OCI-LY3 (cell line): ENCODE data around the gene HBE1.

ENCODE experiments used
- H2AFZ ChIP-seq: fragments of 200-600, 300-600 bp; shearing (Covaris generic); 2 replicates; pipeline ENCODE4 v1.6.0; 2014; ENCODE audit warnings: antibody characterized with exemption, low read depth, low read length
- H3K27ac ChIP-seq: fragments of 200-600, 300-600 bp; sonication (generic); 2 replicates; pipeline ENCODE4 v1.5.1; 2014; ENCODE audit warnings: mild to moderate bottlenecking, low read length, moderate library complexity, mixed read lengths
- H3K27me3 ChIP-seq: fragments of 200-600, 300-600 bp; sonication (generic); 2 replicates; pipeline ENCODE4 v1.6.1; 2014; ENCODE audit warnings: low read depth, low read length, mixed read lengths
- H3K36me3 ChIP-seq: fragments of 200-600, 300-600 bp; sonication (generic); replicated peaks from 2 replicates; pipeline ENCODE3; 2014; ENCODE audit warnings: low read depth, low read length, mixed read lengths
- H3K4me1 ChIP-seq: fragments of 300-600, 200-600 bp; sonication (generic); 2 replicates; pipeline ENCODE4 v1.6.1; 2014; ENCODE audit warnings: low read length, mixed read lengths
- H3K4me2 ChIP-seq: fragments of 200-600, 300-600 bp; sonication (generic); 2 replicates; pipeline ENCODE4 v1.6.1; 2014; ENCODE audit warnings: low read length, mixed read lengths
- H3K4me3 ChIP-seq: fragments of 300-600, 200-600 bp; sonication (generic); 2 replicates; pipeline ENCODE4 v1.5.1; 2014; ENCODE audit warnings: antibody characterized with exemption, mild to moderate bottlenecking, low read length, moderate library complexity
- H3K79me2 ChIP-seq: fragments of 300-600, 200-600 bp; shearing (Covaris generic); 2 replicates; pipeline ENCODE4 v1.6.1; 2014; ENCODE audit warnings: mild to moderate bottlenecking, low read length, mixed read lengths
- H3K9ac ChIP-seq: fragments of 300-600, 200-600 bp; shearing (Covaris generic); 2 replicates; pipeline ENCODE4 v1.6.0; 2014; ENCODE audit warnings: mild to moderate bottlenecking, low read length, moderate library complexity
- H3K9me3 ChIP-seq: fragments of 200-600, 300-600 bp; shearing (Covaris generic); 2 replicates; pipeline ENCODE4 v1.6.1; 2014; ENCODE audit warnings: low read length, mixed read lengths; ENCODE audit not compliant: insufficient read depth
- H4K20me1 ChIP-seq: fragments of 200-600, 300-600 bp; sonication (generic); 2 replicates; pipeline ENCODE4 v1.6.1; 2016; ENCODE audit warnings: low read length, mixed read lengths; ENCODE audit not compliant: insufficient read depth
- CTCF ChIP-seq: fragments of 200-600, 300-600 bp; sonication (generic); IDR thresholded peaks from 2 replicates; pipeline ENCODE4 v1.5.1; 2014; ENCODE audit warnings: antibody characterized with exemption, low read length, low read depth
- EZH2phosphoT487 ChIP-seq: fragments of 200-600 bp; shearing (Covaris generic); IDR thresholded peaks from 2 replicates; pipeline ENCODE4 v1.6.1; 2018; ENCODE audit warnings: antibody characterized with exemption, mixed run types, low read depth

HBE1 gene

DNA sequence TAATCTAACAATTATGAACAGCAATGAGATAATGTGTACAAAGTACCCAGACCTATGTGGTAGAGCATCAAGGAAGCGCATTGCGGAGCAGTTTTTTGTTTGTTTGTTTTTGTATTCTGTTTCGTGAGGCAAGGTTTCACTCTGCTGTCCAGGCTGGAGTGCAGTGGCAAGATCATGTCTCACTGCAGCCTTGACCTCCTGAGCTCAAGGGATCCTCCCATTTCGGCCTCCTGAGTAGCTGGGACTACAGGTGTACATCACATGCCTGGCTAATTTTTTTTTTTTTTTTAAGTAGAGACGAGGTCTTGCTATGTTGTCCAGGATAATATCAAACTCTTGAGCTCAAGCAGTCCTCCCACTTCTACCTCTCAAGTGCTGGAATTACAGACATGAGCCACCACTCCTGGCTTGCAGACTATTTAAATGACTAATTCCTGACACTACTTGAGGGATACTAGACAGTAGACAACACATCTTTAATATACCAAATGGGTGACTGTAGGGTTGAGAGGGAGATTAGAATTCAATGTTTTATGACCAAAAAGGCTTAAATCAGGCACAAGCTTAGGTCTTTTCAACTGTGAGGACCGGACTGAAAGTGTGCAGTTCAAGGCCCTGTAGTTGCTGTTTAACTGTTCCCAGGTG lies 19.3 kb upstream of the HBE1 start:
- no peak overlapping the region for H2AFZ ChIP-seq
- no peak overlapping the region for H3K9ac ChIP-seq
- no peaks in the 10 kb centered on the region for H4K20me1 ChIP-seq
- H3K9me3 ChIP-seq, result no peaks in the 10 kb centered on the region
- H3K27ac ChIP-seq, result no peak overlapping the region
- H3K4me3 ChIP-seq, result no peak overlapping the region
- H3K79me2 ChIP-seq, result no peaks in the 10 kb centered on the region
- H3K4me1 ChIP-seq, result peaks cover 20% of the 10 kb centered on the region
- no peak overlapping the region for H3K4me2 ChIP-seq
- no peaks in the 10 kb centered on the region for H3K36me3 ChIP-seq
- no peaks in the 10 kb centered on the region for H3K27me3 ChIP-seq
- TF ChIP-seq EZH2phosphoT487 (no peak), CTCF (no peak)

GRCh38 chr11:5288108-5288905 lies 18.6 kb upstream of the HBE1 start:
- no peak overlapping the region for H3K4me2 ChIP-seq

DNA sequence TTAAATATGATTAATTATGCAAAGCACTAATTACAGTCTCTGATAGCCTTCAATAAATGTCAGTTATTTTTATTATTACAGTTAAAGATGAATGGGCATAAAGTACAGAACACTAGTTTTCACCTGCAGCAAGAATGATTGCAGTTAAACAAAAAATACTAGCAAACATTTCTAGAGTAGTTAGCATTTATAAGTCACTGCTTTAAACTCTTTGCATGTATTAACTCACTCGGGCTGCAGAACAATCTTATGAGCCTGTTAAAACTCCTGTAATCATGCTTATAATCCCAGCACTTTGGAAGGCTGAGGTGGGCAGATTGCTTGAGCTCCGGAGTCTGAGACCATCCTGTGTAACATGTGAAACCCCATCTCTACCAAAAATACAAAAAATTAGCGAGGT lies 17.2 kb upstream of the HBE1 start:
- H3K9ac ChIP-seq, result no peak overlapping the region
- H3K4me1 ChIP-seq, result peaks cover 9% of the 10 kb centered on the region; the same call in 1 of the 2 replicates
- no peak overlapping the region for H3K27ac ChIP-seq
- H4K20me1 ChIP-seq, result no peaks in the 10 kb centered on the region
- no peaks in the 10 kb centered on the region for H3K79me2 ChIP-seq
- no peak overlapping the region for H3K4me2 ChIP-seq
- no peak overlapping the region for H2AFZ ChIP-seq
- TF ChIP-seq EZH2phosphoT487 (no peak), CTCF (no peak)
- no peaks in the 10 kb centered on the region for H3K9me3 ChIP-seq
- H3K4me3 ChIP-seq, result no peak overlapping the region
- H3K36me3 ChIP-seq, result no peaks in the 10 kb centered on the region
- no peaks in the 10 kb centered on the region for H3K27me3 ChIP-seq

More at GRCh38 chr11:5288108-5288905, 18.6 kb upstream of the HBE1 start:
- Histone ChIP-seq H3K36me3 (no peaks in the 10 kb centered on the region), H3K9ac (no peak overlapping the region), H3K27ac (no peak overlapping the region), H2AFZ (no peak overlapping the region), H3K4me3 (no peak overlapping the region), H3K27me3 (no peaks in the 10 kb centered on the region), H3K9me3 (no peaks in the 10 kb centered on the region), H3K4me1 (peaks cover 20% of the 10 kb centered on the region), H3K79me2 (no peaks in the 10 kb centered on the region), H4K20me1 (no peaks in the 10 kb centered on the region)
- TF ChIP-seq CTCF, result no peak
- TF ChIP-seq EZH2phosphoT487, result no peak

GRCh38 chr11:5286351-5286750 lies 16.6 kb upstream of the HBE1 start:
- no peak overlapping the region for H2AFZ ChIP-seq
- H3K4me1 ChIP-seq, result peaks cover 4% of the 10 kb centered on the region; the same call in 1 of the 2 replicates
- H3K9ac ChIP-seq, result no peak overlapping the region
- H3K27me3 ChIP-seq, result no peaks in the 10 kb centered on the region
- H3K79me2 ChIP-seq, result no peaks in the 10 kb centered on the region
- H3K4me3 ChIP-seq, result no peak overlapping the region
- H3K27ac ChIP-seq, result no peak overlapping the region
- no peaks in the 10 kb centered on the region for H3K36me3 ChIP-seq
- no peaks in the 10 kb centered on the region for H4K20me1 ChIP-seq
- TF ChIP-seq EZH2phosphoT487 (no peak), CTCF (no peak)
- no peak overlapping the region for H3K4me2 ChIP-seq
- H3K9me3 ChIP-seq, result no peaks in the 10 kb centered on the region
